IPS-20b (cell line): ENCODE measurements around the gene HDAC7.

Experiments used
- H3K27ac ChIP-seq: one replicate; pipeline ENCODE4 v1.5.1; 2013; ENCODE audit warnings: low read length
- H3K27me3 ChIP-seq: 2 replicates; pipeline ENCODE4 v1.6.1; 2013; ENCODE audit warnings: mild to moderate bottlenecking, low read length, inconsistent platforms; ENCODE audit not compliant: insufficient read depth
- H3K36me3 ChIP-seq: 2 replicates; pipeline ENCODE4 v1.6.1; 2013; ENCODE audit warnings: low read depth, mild to moderate bottlenecking, inconsistent platforms, low read length, moderate library complexity; ENCODE audit not compliant: insufficient read depth
- H3K4me1 ChIP-seq: 2 replicates; pipeline ENCODE4 v1.6.1; 2013; ENCODE audit warnings: mild to moderate bottlenecking, control low read depth, inconsistent platforms, low read length, moderate library complexity; ENCODE audit not compliant: insufficient read depth
- H3K4me3 ChIP-seq: 2 replicates; pipeline ENCODE4 v1.5.1; 2013; ENCODE audit warnings: mild to moderate bottlenecking, low read length, inconsistent platforms
- H3K9ac ChIP-seq: 2 replicates; pipeline ENCODE4 v1.6.1; 2013; ENCODE audit warnings: low read depth, mild to moderate bottlenecking, inconsistent platforms, low read length, moderate library complexity
- H3K9me3 ChIP-seq: 2 replicates; pipeline ENCODE4 v1.6.1; 2013; ENCODE audit warnings: mild to moderate bottlenecking, low read depth, low read length, inconsistent platforms; ENCODE audit not compliant: insufficient read depth

The HDAC7 gene

DNA sequence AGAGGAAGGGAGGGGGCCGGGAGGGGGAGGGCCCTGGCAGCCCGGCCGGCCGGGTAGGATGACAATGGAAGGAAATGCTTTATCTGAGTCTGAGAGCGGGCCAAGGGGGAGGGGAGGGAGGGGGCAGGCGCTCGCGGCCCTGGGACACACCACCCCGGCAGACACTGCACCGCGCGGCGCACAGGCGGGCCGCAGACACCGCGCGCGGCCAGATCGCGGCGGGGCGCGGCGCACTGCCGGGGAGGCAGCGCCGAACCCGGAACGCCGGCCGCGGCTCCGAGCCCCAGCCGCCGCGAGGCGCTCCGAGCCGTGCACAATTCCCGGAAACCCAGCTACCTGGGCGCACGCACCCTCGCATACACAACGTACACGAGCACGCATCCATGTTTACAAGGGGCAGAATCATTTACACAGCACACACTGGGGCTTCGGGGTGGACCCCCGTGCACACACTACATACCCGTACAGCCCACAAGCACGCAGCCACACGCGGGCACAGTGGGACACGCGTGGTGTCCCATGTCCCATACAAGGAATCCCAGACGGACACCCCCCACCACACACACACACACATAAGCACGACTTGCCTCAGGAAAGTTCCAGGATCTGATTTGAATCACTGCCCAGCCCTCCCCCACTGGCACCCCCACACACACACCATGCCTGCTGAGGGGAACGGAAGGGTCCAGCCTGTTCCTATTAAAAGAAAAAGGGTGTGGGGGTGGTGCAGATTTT lies at the start of gene HDAC7:
TSS of gene HDAC7 (minus strand) at position 8 of the 735 bp plus-strand sequence. CDS start 118 bp downstream, outside the sequence.
- H3K36me3 ChIP-seq: peaks cover 7% of the 10 kb centered on the region; the same call in 1 of the 2 replicates
- peak within 1 kb of the TSS; percentile 98 for H3K27ac ChIP-seq
- peaks cover 42% of the 10 kb centered on the region for H3K4me1 ChIP-seq
- H3K27me3 ChIP-seq: peaks cover 19% of the 10 kb centered on the region; the same call in 1 of the 2 replicates
- peak within 1 kb of the TSS; percentile 98 for H3K9ac ChIP-seq
- peak within 1 kb of the TSS; percentile 93 for H3K4me3 ChIP-seq
- no peaks in the 10 kb centered on the region for H3K9me3 ChIP-seq

DNA sequence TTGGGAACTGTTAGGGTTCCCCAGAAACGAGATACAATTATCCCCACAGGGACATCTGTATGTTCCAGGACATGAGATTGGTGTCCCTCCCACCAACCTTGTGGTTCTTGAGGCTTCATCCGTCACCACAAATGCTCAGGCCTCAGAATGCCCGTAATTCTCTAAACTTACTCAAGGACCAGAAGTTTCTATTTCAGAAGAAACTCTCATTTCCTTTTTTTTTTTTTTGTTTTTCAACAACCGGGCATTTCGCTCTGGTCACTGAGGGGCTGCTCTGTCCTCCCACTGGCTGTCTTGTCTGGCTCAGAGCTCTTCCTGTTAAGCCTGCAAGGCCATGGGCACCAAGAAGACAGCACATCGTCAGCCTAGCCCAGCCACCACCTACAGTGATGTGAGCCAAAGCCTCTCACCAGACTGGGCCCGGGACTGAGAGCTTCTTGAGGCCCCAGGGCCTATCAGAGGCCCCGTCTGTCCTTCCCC lies 48.9 kb upstream of the HDAC7 start:
- Histone ChIP-seq H3K4me1 (no peaks in the 10 kb centered on the region), H3K36me3 (no peaks in the 10 kb centered on the region), H3K9me3 (no peaks in the 10 kb centered on the region), H3K27ac (no peak overlapping the region), H3K9ac (no peak overlapping the region), H3K4me3 (no peak overlapping the region), H3K27me3 (no peaks in the 10 kb centered on the region)

DNA sequence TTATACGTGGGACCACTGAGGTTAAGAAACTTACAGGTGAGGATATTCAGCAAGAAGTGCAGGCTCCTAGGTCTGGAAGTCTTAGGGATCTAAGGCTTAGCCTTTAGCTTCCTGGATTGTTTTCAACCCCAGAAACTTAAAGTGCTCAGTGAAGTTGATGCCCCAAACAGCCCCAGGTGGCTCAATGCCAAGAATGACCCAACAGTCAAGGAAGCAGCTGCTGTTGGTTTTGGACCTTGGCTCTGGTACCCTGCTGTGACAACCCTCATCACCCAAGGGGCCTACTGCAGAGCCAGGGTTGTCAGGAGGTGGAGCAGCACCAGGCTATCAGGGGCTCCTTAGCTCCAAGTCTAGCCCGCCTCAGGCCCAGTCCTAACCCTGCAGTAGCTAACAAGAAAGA lies 48.3 kb upstream of the HDAC7 start:
- no peaks in the 10 kb centered on the region for H3K9me3 ChIP-seq
- no peak overlapping the region for H3K9ac ChIP-seq
- no peaks in the 10 kb centered on the region for H3K27me3 ChIP-seq
- H3K36me3 ChIP-seq: no peaks in the 10 kb centered on the region
- no peaks in the 10 kb centered on the region for H3K4me1 ChIP-seq
- no peak overlapping the region for H3K27ac ChIP-seq
- no peak overlapping the region for H3K4me3 ChIP-seq

- Histone ChIP-seq H3K27ac (no peak overlapping the region), H3K9me3 (no peaks in the 10 kb centered on the region), H3K36me3 (no peaks in the 10 kb centered on the region), H3K27me3 (no peaks in the 10 kb centered on the region), H3K9ac (no peak overlapping the region), H3K4me1 (no peaks in the 10 kb centered on the region), H3K4me3 (no peak overlapping the region)
These were observed 47.8 kb upstream of the HDAC7 start for GRCh38 chr12:47867495-47867941.

DNA sequence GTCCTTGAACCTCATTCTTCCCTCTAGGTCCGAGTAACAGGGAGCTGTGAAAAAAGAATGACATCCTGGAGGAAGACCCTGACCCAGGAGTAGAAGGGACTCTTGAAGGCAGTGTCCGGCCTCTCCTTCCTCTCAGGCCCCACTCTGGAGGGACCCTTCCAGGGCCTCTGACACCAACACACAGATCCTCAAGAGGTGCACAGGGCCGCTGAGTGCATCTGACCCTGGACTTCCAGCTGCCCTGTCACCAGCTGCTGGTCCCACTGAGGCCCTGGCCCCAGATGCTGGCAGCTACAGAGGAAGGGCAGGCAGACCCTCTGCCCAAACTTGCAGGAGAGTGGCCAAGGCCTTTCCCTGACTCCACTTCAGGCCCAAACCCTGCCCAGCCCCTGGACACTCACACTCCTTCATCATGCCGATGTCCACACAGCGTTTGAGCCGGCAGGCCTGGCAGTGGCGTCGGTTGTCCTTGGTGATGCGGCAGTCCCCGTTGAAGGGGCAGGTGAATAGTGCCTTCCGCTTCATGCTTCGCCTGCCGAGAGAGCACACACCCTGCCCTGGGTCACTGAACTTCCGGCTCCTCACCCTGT lies 45.0 kb upstream of the HDAC7 start:
- H3K27ac ChIP-seq: no peak overlapping the region

GRCh38 chr12:47863985-47864384 lies 44.3 kb upstream of the HDAC7 start:
- H3K9ac ChIP-seq: no peak overlapping the region
- no peaks in the 10 kb centered on the region for H3K9me3 ChIP-seq
- no peak overlapping the region for H3K27ac ChIP-seq
- H3K36me3 ChIP-seq: no peaks in the 10 kb centered on the region
- H3K4me1 ChIP-seq: no peaks in the 10 kb centered on the region
- no peaks in the 10 kb centered on the region for H3K27me3 ChIP-seq
- no peak overlapping the region for H3K4me3 ChIP-seq

More for the DNA sequence above, 45.0 kb upstream of the HDAC7 start:
- no peak overlapping the region for H3K4me3 ChIP-seq
- H3K36me3 ChIP-seq: no peaks in the 10 kb centered on the region
- H3K9me3 ChIP-seq: no peaks in the 10 kb centered on the region
- H3K9ac ChIP-seq: no peak overlapping the region
- H3K4me1 ChIP-seq: no peaks in the 10 kb centered on the region
- no peaks in the 10 kb centered on the region for H3K27me3 ChIP-seq

DNA sequence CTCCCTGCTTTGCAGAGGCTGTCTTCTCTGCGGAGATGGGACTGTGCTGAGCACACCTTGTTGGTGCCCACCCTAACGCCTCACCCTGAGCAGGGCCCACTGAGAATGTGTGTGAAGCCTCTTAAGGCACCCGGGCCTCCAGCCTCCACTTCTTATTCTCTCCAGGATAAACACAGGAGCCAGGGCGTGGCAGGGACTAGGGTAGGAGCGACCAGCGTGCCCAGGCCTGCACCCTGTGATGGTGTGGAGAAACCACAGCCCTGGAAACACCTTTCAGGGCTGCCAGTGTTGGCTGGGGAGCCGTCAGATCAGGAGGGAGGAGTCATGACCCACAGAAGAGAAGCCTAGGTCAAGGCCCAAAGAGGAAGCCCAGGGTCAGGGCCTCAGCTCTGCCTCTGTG lies 43.8 kb upstream of the HDAC7 start:
- Histone ChIP-seq H3K27ac (no peak overlapping the region), H3K9me3 (no peaks in the 10 kb centered on the region)

GRCh38 chr12:47862881-47863280 lies 43.2 kb upstream of the HDAC7 start:
- no peak overlapping the region for H3K27ac ChIP-seq
- H3K4me1 ChIP-seq: no peaks in the 10 kb centered on the region
- H3K27me3 ChIP-seq: no peaks in the 10 kb centered on the region

More for the DNA sequence above, 43.8 kb upstream of the HDAC7 start:
- Histone ChIP-seq H3K4me1 (no peaks in the 10 kb centered on the region), H3K36me3 (no peaks in the 10 kb centered on the region), H3K4me3 (no peak overlapping the region), H3K27me3 (no peaks in the 10 kb centered on the region), H3K9ac (no peak overlapping the region)

GRCh38 chr12:47862167-47862750 lies 42.6 kb upstream of the HDAC7 start:
- no peak overlapping the region for H3K4me3 ChIP-seq
- H3K9ac ChIP-seq: no peak overlapping the region
- no peaks in the 10 kb centered on the region for H3K36me3 ChIP-seq
- H3K9me3 ChIP-seq: no peaks in the 10 kb centered on the region
- H3K27me3 ChIP-seq: no peaks in the 10 kb centered on the region
- no peak overlapping the region for H3K27ac ChIP-seq
- H3K4me1 ChIP-seq: no peaks in the 10 kb centered on the region

More at GRCh38 chr12:47862881-47863280, 43.2 kb upstream of the HDAC7 start:
- Histone ChIP-seq H3K4me3 (no peak overlapping the region), H3K9me3 (no peaks in the 10 kb centered on the region), H3K9ac (no peak overlapping the region), H3K36me3 (no peaks in the 10 kb centered on the region)

DNA sequence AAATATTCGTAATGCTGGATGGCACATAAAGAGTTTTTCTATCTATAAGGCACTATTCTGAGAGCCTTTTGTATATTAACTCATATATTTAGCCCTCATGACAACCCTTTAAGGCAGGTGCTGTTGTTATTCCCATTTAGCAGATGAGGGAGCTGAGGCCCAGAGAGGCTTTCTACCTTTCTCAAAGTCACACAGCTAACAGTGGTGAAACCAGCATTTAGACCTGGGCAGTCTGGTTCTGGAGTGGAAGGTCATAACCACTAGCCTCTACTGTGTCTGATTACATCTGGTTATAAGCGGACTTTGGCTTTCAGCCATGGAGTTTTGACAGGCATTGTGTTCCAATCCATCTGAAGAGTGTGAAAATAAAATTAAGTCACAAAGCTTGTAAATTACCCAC lies 41.2 kb upstream of the HDAC7 start:
- no peaks in the 10 kb centered on the region for H3K36me3 ChIP-seq
- H3K27me3 ChIP-seq: no peaks in the 10 kb centered on the region
- no peaks in the 10 kb centered on the region for H3K9me3 ChIP-seq
- H3K9ac ChIP-seq: no peak overlapping the region
- no peak overlapping the region for H3K4me3 ChIP-seq
- no peaks in the 10 kb centered on the region for H3K4me1 ChIP-seq
- H3K27ac ChIP-seq: no peak overlapping the region

DNA sequence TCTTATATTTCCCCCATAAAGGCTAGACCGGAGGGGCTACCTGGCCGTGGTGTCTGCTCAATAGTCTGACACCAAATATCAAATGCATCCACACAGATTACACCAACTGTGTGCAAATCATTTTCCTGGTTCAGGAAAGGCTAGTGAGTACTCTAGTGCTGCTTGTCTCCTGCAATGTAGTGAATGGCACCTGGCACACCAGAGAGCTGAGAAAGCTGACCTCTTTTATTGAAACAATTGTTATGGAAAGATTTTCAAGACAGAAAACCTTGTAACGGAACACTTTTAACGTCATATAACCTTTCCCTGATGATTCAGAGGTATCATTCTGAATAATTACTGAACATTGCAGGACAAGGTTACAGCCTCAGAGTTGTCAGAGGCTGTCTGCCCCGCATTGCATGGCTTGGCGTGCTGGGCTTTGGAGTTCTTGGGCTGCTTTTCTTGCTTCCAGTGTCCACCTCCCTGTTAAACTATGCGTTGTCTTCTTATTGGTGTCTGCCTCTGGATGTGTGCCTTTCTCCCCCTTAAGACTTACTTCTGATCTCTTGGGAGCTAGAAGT lies 40.7 kb upstream of the HDAC7 start:
- Histone ChIP-seq H3K4me3 (no peak overlapping the region), H3K27me3 (no peaks in the 10 kb centered on the region), H3K9ac (no peak overlapping the region), H3K36me3 (no peaks in the 10 kb centered on the region), H3K4me1 (no peaks in the 10 kb centered on the region), H3K9me3 (no peaks in the 10 kb centered on the region), H3K27ac (no peak overlapping the region)
